Neuronal stem cell (in vitro differentiated cells): Measurements from ENCODE around the gene SCG5.

Experiments used
- DNase-seq: peaks from one replicate; pipeline ENCODE4 v3.0.0-alpha.2; 2013; ENCODE audit warnings: low spot score
- H2AFZ ChIP-seq: one replicate; pipeline ENCODE4 v1.6.1; 2013; ENCODE audit warnings: mild to moderate bottlenecking, low read length, inconsistent platforms
- H2AK5ac ChIP-seq: 2 replicates; pipeline ENCODE4 v1.6.1; 2013; ENCODE audit warnings: low read depth, mild to moderate bottlenecking, inconsistent platforms, low read length, moderate library complexity, mixed read lengths
- H2BK120ac ChIP-seq: 2 replicates; pipeline ENCODE4 v1.6.1; 2013; ENCODE audit warnings: low read depth, mild to moderate bottlenecking, inconsistent platforms, low read length, moderate library complexity, mixed read lengths
- H2BK12ac ChIP-seq: one replicate; pipeline ENCODE4 v1.6.1; 2013; ENCODE audit warnings: low read length, inconsistent platforms
- H2BK15ac ChIP-seq: 2 replicates; pipeline ENCODE4 v1.6.1; 2013; ENCODE audit warnings: mild to moderate bottlenecking, low read length, inconsistent platforms, mixed read lengths
- H2BK5ac ChIP-seq: one replicate; pipeline ENCODE4 v1.6.1; 2013; ENCODE audit warnings: inconsistent platforms, mild to moderate bottlenecking, low read length, moderate library complexity
- H3K14ac ChIP-seq: one replicate; pipeline ENCODE4 v1.6.1; 2013; ENCODE audit warnings: low read length, inconsistent platforms
- H3K18ac ChIP-seq: 2 replicates; pipeline ENCODE4 v1.6.1; 2013; ENCODE audit warnings: low read length, inconsistent platforms
- H3K23ac ChIP-seq: 2 replicates; pipeline ENCODE4 v1.6.1; 2013; ENCODE audit warnings: low read depth, mild to moderate bottlenecking, mixed read lengths, low read length, inconsistent platforms; ENCODE audit not compliant: poor library complexity
- H3K27ac ChIP-seq: replicated peaks from 3 replicates; pipeline ENCODE4 v1.5.1; 2013; ENCODE audit warnings: low read length, inconsistent platforms
- H3K27me3 ChIP-seq, 3 experiments: 2 replicates each; pipeline ENCODE4 v1.6.1; 2013; ENCODE audit warnings: low read length in 3 of 3, mild to moderate bottlenecking in 2 of 3, inconsistent platforms in 1 of 3, low read depth in 1 of 3, mixed read lengths in 1 of 3, moderate library complexity in 1 of 3; ENCODE audit not compliant: control insufficient read depth in 3 of 3, insufficient read depth in 3 of 3
- H3K36me3 ChIP-seq, 2 donors: replicated peaks in 1 of 2; 2 replicates each; pipeline ENCODE4 v1.6.1; 2013; ENCODE audit warnings: low read length in 2 of 2; ENCODE audit not compliant: control insufficient read depth in 2 of 2, insufficient read depth in 2 of 2
- H3K4ac ChIP-seq: 2 replicates; pipeline ENCODE4 v1.6.1; 2013; ENCODE audit warnings: inconsistent platforms, mild to moderate bottlenecking, low read length, moderate library complexity
- H3K4me1 ChIP-seq, 2 donors: 1 replicate in 1 of 2; 2 replicates in 1 of 2; pipeline ENCODE4 v1.6.1; 2013; ENCODE audit warnings: low read length in 2 of 2, low read depth in 1 of 2; ENCODE audit not compliant: control insufficient read depth in 2 of 2, insufficient read depth in 1 of 2
- H3K4me2 ChIP-seq: one replicate; pipeline ENCODE4 v1.6.1; 2013; ENCODE audit warnings: mild to moderate bottlenecking, low read length, inconsistent platforms; ENCODE audit not compliant: insufficient read depth, poor library complexity, severe bottlenecking
- H3K4me3 ChIP-seq, 2 donors: 2 replicates each; pipeline ENCODE4 v1.5.1; 2013; ENCODE audit warnings: low read length in 2 of 2, mild to moderate bottlenecking in 2 of 2, inconsistent platforms in 1 of 2, moderate library complexity in 1 of 2
- H3K79me1 ChIP-seq: one replicate; pipeline ENCODE4 v1.6.1; 2013; ENCODE audit warnings: low read depth, mild to moderate bottlenecking, inconsistent platforms, low read length, moderate library complexity
- H3K9ac ChIP-seq: one replicate; pipeline ENCODE4 v1.6.1; 2013; ENCODE audit warnings: mild to moderate bottlenecking, low read depth, low read length, inconsistent platforms; ENCODE audit not compliant: poor library complexity
- H3K9me3 ChIP-seq, 2 donors: replicated peaks in 1 of 2; 2 replicates each; pipeline versions ENCODE3 to v1.6.1; 2013; ENCODE audit warnings: low read length in 2 of 2, mild to moderate bottlenecking in 2 of 2, inconsistent platforms in 1 of 2, low read depth in 1 of 2, mixed read lengths in 1 of 2, moderate library complexity in 1 of 2; ENCODE audit not compliant: control insufficient read depth in 2 of 2, insufficient read depth in 1 of 2
- H4K8ac ChIP-seq: one replicate; pipeline ENCODE4 v1.6.1; 2013; ENCODE audit warnings: low read depth, mild to moderate bottlenecking, inconsistent platforms, low read length, moderate library complexity
- H4K91ac ChIP-seq: one replicate; pipeline ENCODE4 v1.6.1; 2013; ENCODE audit warnings: low read length, low read depth, mild to moderate bottlenecking, inconsistent platforms; ENCODE audit not compliant: poor library complexity
- WGBS, 2 donors: extraction: QIAGEN DNeasy Blood & Tissue Kit; methylation state at CpG; one replicate each; pipeline ENCODE4 v1.1.7; 2013; ENCODE audit warnings: missing lambda C conversion rate in 2 of 2, mixed read lengths in 1 of 2; ENCODE audit not compliant: insufficient read length in 2 of 2, insufficient replicate concordance in 1 of 2; ENCODE audit errors: extremely low coverage in 2 of 2; 5-methylcytosine and 5-hydroxymethylcytosine counted together

Gene SCG5

GRCh38 chr15:32659340-32660155 is 18.0 kb downstream of the SCG5 start:
- Histone ChIP-seq H2AK5ac (no peak overlapping the region), H2BK120ac (no peak overlapping the region), H3K4me3 (no peak overlapping the region), H3K4ac (no peak overlapping the region), H3K9ac (no peak overlapping the region), H2BK12ac (no peak overlapping the region), H2BK15ac (no peak overlapping the region), H3K27ac (no peak overlapping the region), H3K14ac (no peak overlapping the region), H3K9me3 (no peaks in the 10 kb centered on the region), H3K18ac (no peak overlapping the region), H3K4me1 (peaks cover 0 to 5% of the 10 kb centered on the region in 2 donors), H4K91ac (no peak overlapping the region), H2AFZ (peak overlapping the region; percentile 71), H3K4me2 (no peak overlapping the region), H4K8ac (no peak overlapping the region), H3K27me3 (no peaks in the 10 kb centered on the region), H2BK5ac (no peak overlapping the region), H3K79me1 (peaks cover 2% of the 10 kb centered on the region), H3K36me3 (peaks cover 0 to 2% of the 10 kb centered on the region in 2 donors), H3K23ac (no peak overlapping the region)
- DNase-seq, result no peak
- WGBS, 2 donors, result no CpG with 5 or more reads among the region's 6 CpGs

GRCh38 chr15:32663671-32664070 is 22.2 kb downstream of the SCG5 start:
- Histone ChIP-seq H2BK15ac (no peak overlapping the region), H3K9ac (no peak overlapping the region), H3K14ac (no peak overlapping the region), H3K4me1 (peaks cover under 1 to 5% of the 10 kb centered on the region in 2 donors), H2BK12ac (no peak overlapping the region), H3K27ac (no peak overlapping the region), H3K4ac (no peak overlapping the region), H4K91ac (no peak overlapping the region), H2BK5ac (no peak overlapping the region), H2BK120ac (no peak overlapping the region), H3K9me3 (no peaks in the 10 kb centered on the region), H4K8ac (no peak overlapping the region), H3K27me3 (no peaks in the 10 kb centered on the region), H3K79me1 (no peaks in the 10 kb centered on the region), H3K4me2 (no peak overlapping the region), H3K23ac (no peak overlapping the region), H3K4me3 (no peak overlapping the region), H2AFZ (no peak overlapping the region), H3K18ac (no peak overlapping the region), H3K36me3 (peaks cover 0 to 2% of the 10 kb centered on the region in 2 donors), H2AK5ac (no peak overlapping the region)
- WGBS, 2 donors, result no CpG with 5 or more reads among the region's 4 CpGs
- DNase-seq, result no peak

- Histone ChIP-seq H2AFZ (no peak overlapping the region), H3K4me2 (no peak overlapping the region), H4K91ac (no peak overlapping the region), H3K27ac (no peak overlapping the region), H3K23ac (no peak overlapping the region), H3K4ac (no peak overlapping the region), H2AK5ac (no peak overlapping the region), H2BK120ac (no peak overlapping the region), H3K4me1 (peaks cover 1 to 3% of the 10 kb centered on the region in 2 donors), H3K27me3 (no peaks in the 10 kb centered on the region), H4K8ac (no peak overlapping the region), H3K18ac (no peak overlapping the region), H3K14ac (no peak overlapping the region), H3K4me3 (no peak overlapping the region), H3K36me3 (peaks cover 0 to 2% of the 10 kb centered on the region in 2 donors), H3K9ac (no peak overlapping the region), H2BK15ac (no peak overlapping the region), H2BK5ac (no peak overlapping the region), H3K9me3 (no peaks in the 10 kb centered on the region), H3K79me1 (no peaks in the 10 kb centered on the region), H2BK12ac (no peak overlapping the region)
- DNase-seq, result no peak
These were observed 23.3 kb downstream of the SCG5 start for GRCh38 chr15:32664796-32665195.

- Histone ChIP-seq H3K79me1 (no peaks in the 10 kb centered on the region), H3K14ac (no peak overlapping the region), H2BK15ac (no peak overlapping the region), H2BK5ac (no peak overlapping the region), H4K8ac (no peak overlapping the region), H3K4me3 (no peak overlapping the region), H3K27ac (no peak overlapping the region), H2BK120ac (no peak overlapping the region), H2AK5ac (no peak overlapping the region), H3K4me1 (peaks cover 0 to 4% of the 10 kb centered on the region in 2 donors), H2AFZ (no peak overlapping the region), H3K9ac (no peak overlapping the region), H4K91ac (no peak overlapping the region), H3K23ac (no peak overlapping the region), H2BK12ac (no peak overlapping the region), H3K9me3 (no peaks in the 10 kb centered on the region), H3K4me2 (no peak overlapping the region), H3K4ac (no peak overlapping the region), H3K18ac (no peak overlapping the region), H3K36me3 (no peaks in the 10 kb centered on the region), H3K27me3 (no peaks in the 10 kb centered on the region)
- no CpG with 5 or more reads among the region's 6 CpGs for WGBS, 2 donors
- DNase-seq, result no peak
These were observed 25.8 kb downstream of the SCG5 start for GRCh38 chr15:32667321-32667720.
